Measurements from ENCODE around the gene MPZ.

MPZ gene

DNA sequence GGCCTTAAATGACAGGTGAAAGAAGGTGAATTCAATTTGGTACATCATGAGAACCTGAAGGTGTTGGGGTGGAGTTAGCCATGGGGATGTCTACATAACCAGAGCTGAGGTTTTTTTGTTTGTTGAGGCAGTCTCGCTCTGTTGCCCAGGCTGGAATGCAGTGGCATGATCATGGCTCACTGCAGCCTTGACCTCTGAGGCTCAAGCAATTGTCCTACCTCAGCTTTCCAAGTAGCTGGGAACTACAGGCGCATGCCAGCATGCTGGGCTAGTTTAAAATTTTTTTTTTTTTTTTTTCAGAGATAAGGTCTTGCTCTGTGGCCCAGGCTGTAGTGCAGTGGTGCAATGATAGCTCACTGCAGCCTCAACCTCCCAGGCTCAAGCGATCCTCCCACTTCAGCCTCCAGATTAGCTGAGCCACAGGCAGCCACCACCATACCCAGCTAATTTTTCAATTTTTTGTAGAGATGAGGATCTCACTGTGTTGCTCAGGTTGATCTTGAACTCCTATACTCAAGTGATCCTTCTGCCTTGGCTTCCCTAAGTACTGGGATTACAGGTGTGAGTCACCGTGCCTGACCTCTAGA lies 1.9 kb upstream of the MPZ start:
- H3K27ac Mint-ChIP-seq, result no peak overlapping the region
- H3K9me3 Mint-ChIP-seq, result no peaks in the 10 kb centered on the region
- no peak overlapping the region for H3K4me3 Mint-ChIP-seq
- no peak for DNase-seq (ENCODE audit: low spot score)
- H3K36me3 Mint-ChIP-seq (ENCODE audit: low read depth), result no peaks in the 10 kb centered on the region
- peaks cover 10% of the 10 kb centered on the region for H3K27me3 Mint-ChIP-seq (ENCODE audit: low read depth)
- H3K4me1 Mint-ChIP-seq (ENCODE audit: low read depth), result peaks cover 34% of the 10 kb centered on the region

GRCh38 chr1:161307892-161308638 lies 1.7 kb downstream of the MPZ start:
- H3K4me3 Mint-ChIP-seq, result no peak overlapping the region
- no peaks in the 10 kb centered on the region for H3K9me3 Mint-ChIP-seq
- H3K4me1 Mint-ChIP-seq (ENCODE audit: low read depth), result peaks cover 27% of the 10 kb centered on the region
- H3K36me3 Mint-ChIP-seq (ENCODE audit: low read depth), result peaks cover 4% of the 10 kb centered on the region
- DNase-seq (ENCODE audit: low spot score), result no peak
- H3K27me3 Mint-ChIP-seq (ENCODE audit: low read depth), result peaks cover 10% of the 10 kb centered on the region
- peak overlapping the region; percentile 12 for H3K27ac Mint-ChIP-seq

- no peaks in the 10 kb centered on the region for H3K9me3 Mint-ChIP-seq
- H3K4me1 Mint-ChIP-seq (ENCODE audit: low read depth), result peaks cover 27% of the 10 kb centered on the region
- peak; percentile 12 for DNase-seq (ENCODE audit: low spot score)
- H3K27ac Mint-ChIP-seq, result peak overlapping the region; percentile 32
- no peak overlapping the region for H3K4me3 Mint-ChIP-seq
- peaks cover 10% of the 10 kb centered on the region for H3K27me3 Mint-ChIP-seq (ENCODE audit: low read depth)
- H3K36me3 Mint-ChIP-seq (ENCODE audit: low read depth), result peaks cover 4% of the 10 kb centered on the region
These were observed 2.5 kb downstream of the MPZ start for GRCh38 chr1:161307230-161307768.

GRCh38 chr1:161305867-161306519 lies 3.8 kb downstream of the MPZ start:
- Mint-ChIP-seq H3K27ac (peak overlapping the region; percentile 95), H3K4me3 (peak overlapping the region; percentile 98), H3K27me3 (ENCODE audit: low read depth) (peaks cover 8% of the 10 kb centered on the region), H3K36me3 (ENCODE audit: low read depth) (peaks cover 4% of the 10 kb centered on the region), H3K9me3 (no peaks in the 10 kb centered on the region), H3K4me1 (ENCODE audit: low read depth) (peaks cover 27% of the 10 kb centered on the region)
- peak; percentile 73 for DNase-seq (ENCODE audit: low spot score)

DNA sequence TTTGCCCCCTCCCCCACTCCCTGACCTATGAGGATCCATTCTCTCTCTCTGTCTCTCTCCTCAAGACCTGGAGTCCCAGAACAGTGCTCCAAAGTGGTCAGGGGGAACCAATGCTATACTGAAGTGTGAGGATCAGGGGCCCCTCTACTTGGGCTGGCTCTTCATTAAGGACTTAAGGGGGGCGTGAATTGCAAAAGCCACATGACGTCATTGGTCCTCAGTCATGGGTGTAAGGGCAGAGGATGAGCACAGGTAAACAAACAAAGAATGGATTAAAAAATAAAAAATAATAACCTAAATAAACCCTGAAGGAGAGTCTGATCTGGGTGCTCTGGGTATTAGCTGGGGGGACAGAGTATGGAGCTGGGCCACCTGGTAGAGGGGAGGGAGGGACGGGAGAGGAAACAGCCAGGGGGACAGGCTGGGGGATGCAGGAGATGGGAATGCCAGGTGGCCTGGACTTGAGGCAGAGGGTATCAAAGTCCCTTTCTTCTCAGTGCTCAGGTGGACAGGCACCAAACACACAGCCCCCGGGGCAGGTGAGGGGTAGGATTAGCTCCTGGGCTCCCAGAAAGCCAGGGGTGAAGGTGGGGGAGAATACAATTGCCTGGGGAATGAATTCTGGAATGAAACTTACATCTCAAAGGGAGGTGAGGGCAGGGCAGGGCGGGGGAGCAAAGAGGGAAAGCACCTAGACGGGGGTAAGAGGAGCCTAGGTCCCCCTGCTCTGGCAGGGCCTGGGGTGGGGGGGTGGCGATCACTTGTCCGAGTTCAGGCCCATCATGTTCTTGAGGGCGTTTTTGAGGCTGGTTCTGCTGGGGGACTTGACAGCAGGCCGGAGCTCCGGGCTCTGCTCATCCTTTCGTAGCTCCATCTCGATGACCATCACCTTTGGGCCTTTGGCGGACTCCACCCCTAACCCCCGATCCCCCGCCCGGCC lies 4.6 kb downstream of the MPZ start:
- Mint-ChIP-seq H3K36me3 (ENCODE audit: low read depth) (peaks cover 4% of the 10 kb centered on the region), H3K27me3 (ENCODE audit: low read depth) (peaks cover 4% of the 10 kb centered on the region), H3K27ac (peak overlapping the region; percentile 95), H3K4me1 (ENCODE audit: low read depth) (peaks cover 27% of the 10 kb centered on the region), H3K9me3 (no peaks in the 10 kb centered on the region), H3K4me3 (peak overlapping the region; percentile 98)
- no peak for DNase-seq (ENCODE audit: low spot score)

- no peak overlapping the region for H3K27ac Mint-ChIP-seq
- no peaks in the 10 kb centered on the region for H3K9me3 Mint-ChIP-seq
- peaks cover 4% of the 10 kb centered on the region for H3K36me3 Mint-ChIP-seq (ENCODE audit: low read depth)
- H3K27me3 Mint-ChIP-seq (ENCODE audit: low read depth), result no peaks in the 10 kb centered on the region
- no peak for DNase-seq (ENCODE audit: low spot score)
- no peak overlapping the region for H3K4me3 Mint-ChIP-seq
- peaks cover 15% of the 10 kb centered on the region for H3K4me1 Mint-ChIP-seq (ENCODE audit: low read depth)
These were observed 9.3 kb downstream of the MPZ start for GRCh38 chr1:161300478-161300877.

- Mint-ChIP-seq H3K36me3 (ENCODE audit: low read depth) (peaks cover 3% of the 10 kb centered on the region), H3K4me1 (ENCODE audit: low read depth) (peaks cover 7% of the 10 kb centered on the region), H3K9me3 (no peaks in the 10 kb centered on the region), H3K27me3 (ENCODE audit: low read depth) (no peaks in the 10 kb centered on the region), H3K4me3 (no peak overlapping the region), H3K27ac (no peak overlapping the region)
- no peak for DNase-seq (ENCODE audit: low spot score)
These were observed 10.4 kb downstream of the MPZ start for GRCh38 chr1:161299347-161299746.

DNA sequence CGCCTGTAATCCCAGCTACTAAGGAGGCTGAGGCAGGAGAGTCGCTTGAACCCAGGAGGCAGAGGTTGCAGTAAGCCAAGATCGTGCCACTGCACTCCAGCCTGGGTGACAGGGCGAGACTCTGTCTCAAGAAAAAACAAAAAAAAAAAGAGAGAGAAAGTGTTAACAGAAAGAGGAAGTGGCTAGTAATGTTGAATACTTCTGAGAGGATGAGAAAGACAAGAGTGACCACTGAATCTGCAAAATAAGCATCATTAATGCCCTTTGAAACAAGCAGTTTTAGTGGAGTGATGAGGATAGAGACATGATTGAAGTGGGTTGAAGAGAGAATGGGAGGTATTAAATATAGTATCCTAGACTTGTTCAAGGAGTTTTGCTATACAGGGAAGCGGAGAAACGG lies 11.7 kb downstream of the MPZ start:
- Mint-ChIP-seq H3K4me3 (no peak overlapping the region), H3K36me3 (ENCODE audit: low read depth) (peaks cover 2% of the 10 kb centered on the region), H3K27ac (no peak overlapping the region), H3K9me3 (no peaks in the 10 kb centered on the region), H3K27me3 (ENCODE audit: low read depth) (no peaks in the 10 kb centered on the region), H3K4me1 (ENCODE audit: low read depth) (peaks cover 4% of the 10 kb centered on the region)
- DNase-seq (ENCODE audit: low spot score), result no peak

GRCh38 chr1:161297415-161297814 lies 12.4 kb downstream of the MPZ start:
- Mint-ChIP-seq H3K36me3 (ENCODE audit: low read depth) (peaks cover 2% of the 10 kb centered on the region), H3K4me1 (ENCODE audit: low read depth) (peaks cover 4% of the 10 kb centered on the region), H3K9me3 (no peaks in the 10 kb centered on the region), H3K27me3 (ENCODE audit: low read depth) (no peaks in the 10 kb centered on the region), H3K27ac (no peak overlapping the region), H3K4me3 (no peak overlapping the region)
- no peak for DNase-seq (ENCODE audit: low spot score)

- H3K27ac Mint-ChIP-seq, result no peak overlapping the region
- H3K4me3 Mint-ChIP-seq, result no peak overlapping the region
- no peaks in the 10 kb centered on the region for H3K27me3 Mint-ChIP-seq (ENCODE audit: low read depth)
- H3K4me1 Mint-ChIP-seq (ENCODE audit: low read depth), result no peaks in the 10 kb centered on the region
- DNase-seq (ENCODE audit: low spot score), result no peak
- H3K9me3 Mint-ChIP-seq, result no peaks in the 10 kb centered on the region
- no peaks in the 10 kb centered on the region for H3K36me3 Mint-ChIP-seq (ENCODE audit: low read depth)
These were observed 19.0 kb downstream of the MPZ start for GRCh38 chr1:161290779-161291178.

GRCh38 chr1:161287482-161288054 lies 22.2 kb downstream of the MPZ start:
- Mint-ChIP-seq H3K27ac (no peak overlapping the region), H3K4me3 (no peak overlapping the region), H3K4me1 (ENCODE audit: low read depth) (no peaks in the 10 kb centered on the region), H3K27me3 (ENCODE audit: low read depth) (peaks cover 21% of the 10 kb centered on the region), H3K36me3 (ENCODE audit: low read depth) (no peaks in the 10 kb centered on the region), H3K9me3 (no peaks in the 10 kb centered on the region)
- DNase-seq (ENCODE audit: low spot score), result no peak

GRCh38 chr1:161285521-161285920 lies 24.2 kb downstream of the MPZ start:
- Mint-ChIP-seq H3K27me3 (ENCODE audit: low read depth) (peaks cover 21% of the 10 kb centered on the region), H3K9me3 (no peaks in the 10 kb centered on the region), H3K27ac (no peak overlapping the region), H3K36me3 (ENCODE audit: low read depth) (no peaks in the 10 kb centered on the region), H3K4me3 (no peak overlapping the region), H3K4me1 (ENCODE audit: low read depth) (no peaks in the 10 kb centered on the region)
- DNase-seq (ENCODE audit: low spot score), result no peak

DNA sequence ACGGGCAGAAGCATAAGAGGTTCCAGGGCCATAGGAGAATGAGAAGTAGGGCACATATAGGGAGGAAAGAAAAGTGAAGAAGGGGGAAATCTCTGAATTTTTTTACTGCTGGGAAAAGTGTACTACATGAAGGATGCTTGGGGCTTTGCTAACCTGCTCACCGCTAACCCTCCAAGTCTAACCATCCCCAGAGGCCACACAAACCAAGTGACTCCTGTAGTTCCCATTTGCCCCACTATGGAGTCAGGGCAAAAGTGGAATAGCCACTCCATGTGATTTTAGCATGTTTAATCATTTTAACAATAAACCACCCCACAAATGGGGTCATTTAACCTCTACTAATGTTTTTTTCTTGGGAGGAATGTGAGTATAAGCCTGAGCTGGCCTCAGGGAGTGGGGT lies 24.7 kb downstream of the MPZ start:
- no peaks in the 10 kb centered on the region for H3K36me3 Mint-ChIP-seq (ENCODE audit: low read depth)
- no peaks in the 10 kb centered on the region for H3K4me1 Mint-ChIP-seq (ENCODE audit: low read depth)
- H3K9me3 Mint-ChIP-seq, result no peaks in the 10 kb centered on the region
- peaks cover 24% of the 10 kb centered on the region for H3K27me3 Mint-ChIP-seq (ENCODE audit: low read depth)
- no peak overlapping the region for H3K4me3 Mint-ChIP-seq
- H3K27ac Mint-ChIP-seq, result no peak overlapping the region
- no peak for DNase-seq (ENCODE audit: low spot score)
